SK-N-SH treated with all-trans-retinoic acid at 6 μM for 48 hours (cell line): ENCODE measurements around the gene CASP9.

Experiments
- ARNTL ChIP-seq: fragments of 450-650 bp; formaldehyde crosslinking; IDR thresholded peaks from 2 replicates; pipeline ENCODE4 v1.5.0; 2020; ENCODE audit warnings: low read depth, mild to moderate bottlenecking, moderate library complexity, borderline replicate concordance
- BACH2 ChIP-seq: fragments of 250-450 bp; sonication (Bioruptor Pico); IDR thresholded peaks from 2 replicates; pipeline ENCODE4 v1.9.0; 2021; ENCODE audit warnings: mild to moderate bottlenecking, borderline replicate concordance
- CSDC2 ChIP-seq: fragments of 250-450 bp; sonication (Bioruptor Pico); IDR thresholded peaks from 2 replicates; pipeline ENCODE4 v1.5.0; 2020; ENCODE audit warnings: mild to moderate bottlenecking, moderate library complexity
- ESRRG ChIP-seq: fragments of 250-450 bp; sonication (Bioruptor Pico); IDR thresholded peaks from 2 replicates; pipeline ENCODE4 v1.6.1; 2021; ENCODE audit warnings: mild to moderate bottlenecking
- ISL1 ChIP-seq: fragments of 250-450 bp; sonication (Bioruptor Pico); IDR thresholded peaks from 2 replicates; pipeline ENCODE4 v2.1.2; 2022; ENCODE audit warnings: mild to moderate bottlenecking, moderate library complexity
- PATZ1 ChIP-seq: fragments of 250-450 bp; sonication (Bioruptor Pico); IDR thresholded peaks from 2 replicates; pipeline ENCODE4 v1.8.0; 2020; ENCODE audit warnings: mild to moderate bottlenecking, moderate library complexity, borderline replicate concordance
- PPARA ChIP-seq: fragments of 250-450 bp; sonication (Bioruptor Pico); IDR thresholded peaks from 2 replicates; pipeline ENCODE4 v1.5.0; 2020; ENCODE audit warnings: mild to moderate bottlenecking, borderline replicate concordance
- SNAI2 ChIP-seq: fragments of 250-450 bp; sonication (Bioruptor Pico); IDR thresholded peaks from 2 replicates; pipeline ENCODE4 v1.5.0; 2020; ENCODE audit warnings: mild to moderate bottlenecking, moderate library complexity
- TCF4 ChIP-seq: fragments of 250-450 bp; sonication (Bioruptor Pico); IDR thresholded peaks from 2 replicates; pipeline ENCODE4 v1.8.0; 2021; ENCODE audit warnings: mild to moderate bottlenecking, moderate library complexity, borderline replicate concordance
- ZNF70 ChIP-seq: fragments of 450-650 bp; formaldehyde crosslinking; IDR thresholded peaks from 2 replicates; pipeline ENCODE4 v1.5.0; 2020; ENCODE audit warnings: mild to moderate bottlenecking, moderate library complexity
- ZNF8 ChIP-seq: fragments of 450-650 bp; formaldehyde crosslinking; IDR thresholded peaks from 2 replicates; pipeline ENCODE4 v1.5.0; 2020; ENCODE audit warnings: mild to moderate bottlenecking, moderate library complexity

- no peak for TF ChIP-seq PATZ1 (CRISPR knock-in tag)
- no peak for TF ChIP-seq ISL1 (CRISPR knock-in tag)
- TF ChIP-seq ESRRG (CRISPR knock-in tag), result no peak
- no peak for TF ChIP-seq ZNF70
- no peak for TF ChIP-seq SNAI2 (CRISPR knock-in tag)
- no peak for TF ChIP-seq TCF4 (CRISPR knock-in tag)
- no peak for TF ChIP-seq BACH2
- TF ChIP-seq ARNTL, result no peak
- no peak for TF ChIP-seq PPARA (CRISPR knock-in tag)
- TF ChIP-seq ZNF8 (CRISPR knock-in tag), result no peak
- no peak for TF ChIP-seq CSDC2 (CRISPR knock-in tag)
Measured at GRCh38 chr1:15452216-15452615, 71.8 kb downstream of the CASP9 start.
